K562 (cell line): Measurements from ENCODE around the gene SDR42E2. TPM values are rescaled to one million over a fixed set of nuclear protein-coding genes. Genes with fewer than 3 reads are reported as not detected.
A peak's percentile ranks its signal among the peaks of the same experiment; 100 is the strongest.

ENCODE experiments used
- ATAC-seq: fragments of 200-7000 bp; cut with Tn5 transposase; 3 replicates; pipeline ENCODE4 v1.9.1; 2020; ENCODE audit warnings: moderate library complexity
- BruUV-seq: library from RNA; stranded (reverse); fragments of 400-500 nt; replicated peaks from 2 replicates; lab custom pipeline; 2021; lab: Mats Ljungman, UMichigan
- CTCF ChIA-PET: fragments of 300-600 bp; formaldehyde crosslinking; extraction: SDS; loops from one replicate; lab custom pipeline; 2021; ENCODE audit warnings: low intra/inter-chr PET ratio; lab: Yijun Ruan, JAX
- POLR2A ChIA-PET: fragments of 300-600, 350-650 bp; sonication (Branson Sonifier 250); formaldehyde crosslinking; extraction: SDS; loops from one replicate; lab custom pipeline; 2021; ENCODE audit warnings: antibody characterized with exemption, inconsistent platforms; lab: Yijun Ruan, JAX
- DNase-seq, 4 experiments: peaks; one replicate each; pipeline versions ENCODE4 v3.0.0 to v3.0.0-alpha.2; 2011 to 2018; ENCODE audit warnings: low spot score in 3 of 4, mixed read lengths in 3 of 4; ENCODE audit errors: extremely low read depth in 1 of 4
- FAIRE-seq: peaks from 2 replicates; lab custom pipeline; 2011; peaks lifted over from hg19 to GRCh38; lab: Jason Lieb, UNC
- H2AFZ ChIP-seq: 2 replicates; pipeline ENCODE4 v1.6.0; 2011; ENCODE audit warnings: low read depth, low read length, control low read depth, inconsistent platforms
- H3K27ac ChIP-seq: fragments of 200-600 bp; 3 replicates; pipeline ENCODE4 v1.8.0; 2011; ENCODE audit warnings: low read depth, mild to moderate bottlenecking, control low read depth, inconsistent platforms, low read length, moderate library complexity, mixed read lengths; ENCODE audit errors: extremely low read depth
- H3K27me3 ChIP-seq, 2 experiments: fragments of 300-600 bp in 1 of 2; 2 replicates in 1 of 2; 3 replicates in 1 of 2; pipeline versions ENCODE4 v1.6.0 to v1.8.0; 2011; ENCODE audit warnings: inconsistent platforms in 2 of 2, low read length in 2 of 2, mild to moderate bottlenecking in 1 of 2, mixed read lengths in 1 of 2, moderate library complexity in 1 of 2; ENCODE audit not compliant: control insufficient read depth in 2 of 2, insufficient read depth in 2 of 2
- H3K36me3 ChIP-seq: fragments of 300-600 bp; 3 replicates; pipeline ENCODE4 v1.8.0; 2011; ENCODE audit warnings: mild to moderate bottlenecking, low read length, inconsistent platforms; ENCODE audit not compliant: control insufficient read depth, insufficient read depth
- H3K4me1 ChIP-seq, 2 experiments: fragments of 200-600 bp in 1 of 2; replicated peaks in 1 of 2; 2 replicates in 1 of 2; 3 replicates in 1 of 2; pipeline versions ENCODE4 v1.5.1 to v1.8.0; 2011; ENCODE audit warnings: inconsistent platforms in 2 of 2, low read length in 2 of 2, mild to moderate bottlenecking in 1 of 2, mixed read lengths in 1 of 2, moderate library complexity in 1 of 2; ENCODE audit not compliant: control insufficient read depth in 2 of 2, insufficient read depth in 2 of 2
- H3K4me2 ChIP-seq: 2 replicates; pipeline ENCODE4 v1.6.1; 2011; ENCODE audit warnings: low read length, control low read depth, inconsistent platforms, mixed read lengths; ENCODE audit not compliant: insufficient read depth
- H3K4me3 ChIP-seq: fragments of 200-600 bp; sonication (generic), shearing (Covaris generic); 2 replicates; pipeline ENCODE4 v1.5.1; 2016; ENCODE audit warnings: control low read depth, inconsistent platforms
- H3K79me2 ChIP-seq: fragments of 200-600 bp; 3 replicates; pipeline ENCODE4 v1.8.0; 2011; ENCODE audit warnings: low read length, inconsistent platforms; ENCODE audit not compliant: control insufficient read depth, insufficient read depth
- H3K9ac ChIP-seq, 2 experiments: 2 replicates each; pipeline versions ENCODE4 v1.6.0 to v1.6.1; 2011; ENCODE audit warnings: low read depth in 2 of 2, low read length in 2 of 2, control low read depth in 1 of 2, inconsistent platforms in 1 of 2, mild to moderate bottlenecking in 1 of 2, mixed read lengths in 1 of 2; ENCODE audit not compliant: insufficient read depth in 1 of 2
- H3K9me1 ChIP-seq: one replicate; pipeline ENCODE4 v1.6.0; 2011; ENCODE audit warnings: inconsistent platforms, mild to moderate bottlenecking, low read length, moderate library complexity; ENCODE audit not compliant: control insufficient read depth, insufficient read depth
- H3K9me3 ChIP-seq: replicated peaks from 2 replicates; pipeline ENCODE4 v1.5.1; 2011; ENCODE audit warnings: low read depth, low read length, inconsistent platforms; ENCODE audit not compliant: control insufficient read depth, insufficient read depth
- H4K20me1 ChIP-seq: replicated peaks from 2 replicates; pipeline ENCODE4 v1.6.1; 2011; ENCODE audit warnings: low read length, inconsistent platforms, mixed read lengths; ENCODE audit not compliant: control insufficient read depth, insufficient read depth
- ADNP ChIP-seq: fragments of 200-800 bp; sonication (Bioruptor generic); IDR thresholded peaks from 2 replicates; pipeline ENCODE4 v1.6.1; 2016; ENCODE audit warnings: missing genetic modification characterization, missing compliant biosample characterization
- BACH1 ChIP-seq: fragments of 200-800 bp; sonication (Bioruptor generic); IDR thresholded peaks from 2 replicates; pipeline ENCODE4 v1.6.1; 2016; ENCODE audit warnings: missing genetic modification characterization, missing compliant biosample characterization
- CCNT2 ChIP-seq: IDR thresholded peaks from 2 replicates; pipeline ENCODE4 v1.6.1; 2011; ENCODE audit warnings: borderline replicate concordance, low read depth, mild to moderate bottlenecking, moderate library complexity, mixed read lengths, low read length; ENCODE audit not compliant: insufficient read length; ENCODE audit errors: extremely low read depth
- CTBP1 ChIP-seq: fragments of 450-650 bp; IDR thresholded peaks from 2 replicates; pipeline ENCODE4 v1.6.1; 2016; ENCODE audit warnings: borderline replicate concordance
- HMG20B ChIP-seq: fragments of 250-450 bp; sonication (Bioruptor Pico); IDR thresholded peaks from 2 replicates; pipeline ENCODE4 v1.5.0; 2021; ENCODE audit warnings: mild to moderate bottlenecking
- HSF4 ChIP-seq: fragments of 250-450 bp; sonication (Bioruptor Pico); IDR thresholded peaks from 2 replicates; pipeline ENCODE4 v2.1.2; 2022; ENCODE audit warnings: mild to moderate bottlenecking, moderate library complexity, borderline replicate concordance
- MIER1 ChIP-seq: fragments of 450-650 bp; IDR thresholded peaks from 2 replicates; pipeline ENCODE4 v1.6.1; 2016; ENCODE audit warnings: antibody characterized with exemption, mild to moderate bottlenecking, low read depth
- NEUROD1 ChIP-seq: fragments of 150-350 bp; IDR thresholded peaks from 2 replicates; pipeline ENCODE4 v1.6.1; 2014; ENCODE audit warnings: borderline replicate concordance, low read length, low read depth; ENCODE audit not compliant: partially characterized antibody
- PHF20 ChIP-seq: fragments of 450-650 bp; IDR thresholded peaks from 2 replicates; pipeline ENCODE4 v1.6.1; 2018; ENCODE audit not compliant: partially characterized antibody
- PTRF ChIP-seq: fragments of 450-650 bp; IDR thresholded peaks from 2 replicates; pipeline ENCODE4 v1.6.1; 2016; ENCODE audit warnings: mild to moderate bottlenecking, missing genetic modification characterization, missing compliant biosample characterization
- RBM22 ChIP-seq: fragments of 200-400 bp; formaldehyde crosslinking; IDR thresholded peaks from 2 replicates; pipeline ENCODE4 v1.6.1; 2018; ENCODE audit warnings: low read length, low read depth; ENCODE audit not compliant: poor library complexity, severe bottlenecking
- RFX1 ChIP-seq: fragments of 450-650 bp; IDR thresholded peaks from 2 replicates; pipeline ENCODE4 v1.6.1; 2016; ENCODE audit warnings: mild to moderate bottlenecking, moderate library complexity
- SMARCA4 ChIP-seq: fragments of 450-650 bp; IDR thresholded peaks from 2 replicates; pipeline ENCODE4 v1.6.1; 2016
- ZC3H4 ChIP-seq: sonication (generic); formaldehyde crosslinking; IDR thresholded peaks from 2 replicates; pipeline ENCODE4 v1.9.0; 2021; ENCODE audit warnings: missing genetic modification reagents, borderline replicate concordance
- ZNF263 ChIP-seq: sonication (generic); formaldehyde crosslinking; IDR thresholded peaks from 2 replicates; pipeline ENCODE4 v1.8.0; 2022; ENCODE audit warnings: mild to moderate bottlenecking, missing genetic modification reagents, borderline replicate concordance
- ZNF324 ChIP-seq: fragments of 250-450 bp; sonication (Bioruptor Pico); IDR thresholded peaks from 2 replicates; pipeline ENCODE4 v1.4.0; 2020; ENCODE audit warnings: mild to moderate bottlenecking
- ZNF707 ChIP-seq: fragments of 250-450 bp; sonication (Bioruptor Pico); conservative IDR thresholded peaks from 2 replicates; pipeline ENCODE4 v1.8.0; 2022; ENCODE audit warnings: inconsistent platforms, mild to moderate bottlenecking, moderate library complexity
- WGBS: fragments of 100-300 bp; shearing (Covaris generic); methylation state at CpG from one replicate; pipeline ENCODE4 v1.1.6; 2016; ENCODE audit warnings: low coverage, mixed read lengths; ENCODE audit not compliant: insufficient coverage; ENCODE audit errors: missing lambda C conversion rate; 5-methylcytosine and 5-hydroxymethylcytosine counted together
- in situ Hi-C: fragments of 300-500 bp; cut with MboI; formaldehyde crosslinking; loops from 4 replicates; pipeline ENCODE4 v1.15.0; 2018; ENCODE audit warnings: inconsistent platforms, mixed read lengths
- intact Hi-C: fragments of 100-400 bp; cut with micrococcal nuclease; formaldehyde crosslinking; loops from 2 replicates; pipeline ENCODE4 v1.14.2; 2022
- polyA plus RNA-seq, 8 experiments: library from polyadenylated mRNA; depleted of rRNA in 4 of 8; stranded (reverse) in 5 of 8; unstranded in 3 of 8; fragments of >200 nt; fragmentation: Nextera tagmentation in 2 of 8; fragmentation: Illumina TruSeq in 1 of 8; extraction: Ambion mirVana in 2 of 8; extraction: Trizol in 1 of 8; gene quantifications; 2 replicates each; pipeline versions ENCODE4 v1.2.1 to v1.2.3, GENCODE V29; 2011 to 2014; ENCODE audit warnings: inconsistent platforms in 1 of 8, missing spikeins in 1 of 8
- total RNA-seq, 7 experiments: library from RNA; depleted of rRNA in 6 of 7; stranded (reverse); fragments of >200 nt in 6 of 7; fragmentation: Illumina TruSeq in 2 of 7; extraction: Trizol in 2 of 7; gene quantifications; 2 replicates each; pipeline versions ENCODE4 v1.2.1 to v1.2.3, GENCODE V29; 2011 to 2021; ENCODE audit warnings: low replicate concordance in 1 of 7
- TF ChIP-seq, protein P1 (sequence below), 2 experiments: fragments of 450-650 bp; conservative IDR thresholded peaks; 2 replicates each; pipeline ENCODE4 v1.6.1; 2017; ENCODE audit warnings: mild to moderate bottlenecking in 2 of 2, moderate library complexity in 2 of 2
- TF ChIP-seq, protein P2 (sequence below): fragments of 450-650 bp; IDR thresholded peaks from 2 replicates; pipeline ENCODE4 v1.6.1; 2016; ENCODE audit warnings: low read depth, mild to moderate bottlenecking, moderate library complexity

The SDR42E2 gene
- total and polyA plus RNA-seq, 9 of the 15 experiments (the other 6 are each of a cell fraction or from before 2014, with no cell fraction given): 0.03 to 0.07 (median 0.04) TPM; not detected in 4

- intact Hi-C loops: no loop called here
- Histone ChIP-seq H2AFZ (peak overlapping the region; percentile 89), H3K4me3 (peak overlapping the region; percentile 59), H3K36me3 (no peaks in the 10 kb centered on the region; the same call in 2 of the 3 replicates), H3K27me3 (peaks cover 4 to 5% of the 10 kb centered on the region in 2 experiments; a peak in 2 of 5 replicates), H3K9ac (peak overlapping the region; percentile 23 to 91; a peak in 3 of 4 replicates), H3K9me1 (no peaks in the 10 kb centered on the region), H3K9me3 (no peaks in the 10 kb centered on the region), H3K27ac (no peak overlapping the region), H3K4me1 (peaks cover 22 to 30% of the 10 kb centered on the region in 2 experiments; a peak in 4 of 5 replicates), H4K20me1 (no peaks in the 10 kb centered on the region), H3K4me2 (peak overlapping the region; percentile 85), H3K79me2 (no peaks in the 10 kb centered on the region; the same call in 2 of the 3 replicates)
- WGBS: 1% methylated on average over 43 of the region's 72 CpGs
- in situ Hi-C loops: no loop called here
- ATAC-seq: peak; percentile 83
- ChIA-PET CTCF (interaction anchor here (1.4 kb wide), 1 partner anchor 106 kb away, joined by 5 read pairs; the partner anchor contains the start of gene POLR3E), POLR2A (interaction anchor here (0.9 to 1.0 kb wide), 2 partner anchors 110 to 196 kb away, joined by 3 to 4 read pairs; no protein-coding TSS in a partner anchor)
- DNase-seq: peak in 3 of 4 experiments; percentile 94 to 99 (median 95)
- BruUV-seq: no TSS peak
- FAIRE-seq: no peak
- TF ChIP-seq ZNF324 (CRISPR knock-in tag) (no peak), HMG20B (no peak), PTRF (tag) (no peak), PHF20 (peak; percentile 28), RBM22 (no peak), HSF4 (no peak), RFX1 (no peak), BACH1 (tag) (no peak), ZNF707 (CRISPR knock-in tag) (no peak), SMARCA4 (no peak), NEUROD1 (peak; percentile 27), CTBP1 (peak; percentile 77; the same call in 1 of the 2 replicates), MIER1 (no peak), ZC3H4 (CRISPR knock-in tag) (no peak), CCNT2 (peak; percentile 67), ADNP (tag) (no peak), ZNF263 (CRISPR knock-in tag) (no peak)
- TF ChIP-seq, protein P1, sequence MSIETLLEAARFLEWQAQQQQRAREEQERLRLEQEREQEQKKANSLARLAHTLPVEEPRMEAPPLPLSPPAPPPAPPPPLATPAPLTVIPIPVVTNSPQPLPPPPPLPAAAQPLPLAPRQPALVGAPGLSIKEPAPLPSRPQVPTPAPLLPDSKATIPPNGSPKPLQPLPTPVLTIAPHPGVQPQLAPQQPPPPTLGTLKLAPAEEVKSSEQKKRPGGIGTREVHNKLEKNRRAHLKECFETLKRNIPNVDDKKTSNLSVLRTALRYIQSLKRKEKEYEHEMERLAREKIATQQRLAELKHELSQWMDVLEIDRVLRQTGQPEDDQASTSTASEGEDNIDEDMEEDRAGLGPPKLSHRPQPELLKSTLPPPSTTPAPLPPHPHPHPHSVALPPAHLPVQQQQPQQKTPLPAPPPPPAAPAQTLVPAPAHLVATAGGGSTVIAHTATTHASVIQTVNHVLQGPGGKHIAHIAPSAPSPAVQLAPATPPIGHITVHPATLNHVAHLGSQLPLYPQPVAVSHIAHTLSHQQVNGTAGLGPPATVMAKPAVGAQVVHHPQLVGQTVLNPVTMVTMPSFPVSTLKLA (conservative IDR thresholded peaks at IDR 0.05): peak in 1 of 2 experiments; percentile 10; a peak in 1 of 4 replicates
- TF ChIP-seq, protein P2, sequence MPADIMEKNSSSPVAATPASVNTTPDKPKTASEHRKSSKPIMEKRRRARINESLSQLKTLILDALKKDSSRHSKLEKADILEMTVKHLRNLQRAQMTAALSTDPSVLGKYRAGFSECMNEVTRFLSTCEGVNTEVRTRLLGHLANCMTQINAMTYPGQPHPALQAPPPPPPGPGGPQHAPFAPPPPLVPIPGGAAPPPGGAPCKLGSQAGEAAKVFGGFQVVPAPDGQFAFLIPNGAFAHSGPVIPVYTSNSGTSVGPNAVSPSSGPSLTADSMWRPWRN: no peak
Observed at GRCh38 chr16:22190081-22190775, 27.9 kb downstream of the SDR42E2 start.
